GM12878 (cell line): ENCODE data around the gene ADGRE2. TPM values are rescaled to one million over a fixed set of nuclear protein-coding genes. Genes with fewer than 3 reads are reported as not detected.

Source experiments
- ATAC-seq: fragments of 200-7000 bp; cut with Tn5 transposase; 3 replicates; pipeline ENCODE4 v1.9.1; 2020; ENCODE audit warnings: mild to moderate bottlenecking, moderate library complexity
- BruUV-seq: library from RNA; stranded (reverse); fragments of 400-500 nt; replicated peaks from 2 replicates; lab custom pipeline; 2021; lab: Mats Ljungman, UMichigan
- CTCF ChIA-PET: fragments of 300-600 bp; sonication (Branson Sonifier 250); formaldehyde crosslinking; extraction: SDS; loops from one replicate; lab custom pipeline; 2021; ENCODE audit warnings: inconsistent platforms; lab: Yijun Ruan, JAX
- POLR2A ChIA-PET: fragments of 350-600 bp; formaldehyde crosslinking; extraction: SDS; loops from one replicate; lab custom pipeline; 2021; ENCODE audit warnings: inconsistent platforms; lab: Charles Lee
- RAD21 ChIA-PET: fragments of 300-600 bp; sonication (Branson Sonifier 250); formaldehyde crosslinking; loops from one replicate; lab custom pipeline; 2023; ENCODE audit warnings: antibody characterized with exemption; ENCODE audit not compliant: unreplicated experiment; lab: Charles Lee
- SMC1A ChIA-PET: fragments of 300-600 bp; sonication (Branson Sonifier 250); formaldehyde crosslinking; loops from one replicate; lab custom pipeline; 2023; ENCODE audit not compliant: unreplicated experiment, uncharacterized antibody; lab: Charles Lee
- DNase-seq: peaks from one replicate; pipeline ENCODE4 v3.0.0-alpha.2; 2011; ENCODE audit warnings: low read depth, low spot score
- FAIRE-seq: peaks from 3 replicates; lab custom pipeline; 2011; peaks lifted over from hg19 to GRCh38; lab: Jason Lieb, UNC
- H2AFZ ChIP-seq: 2 replicates; pipeline ENCODE4 v1.6.0; 2011; ENCODE audit warnings: low read depth, low read length, control low read depth; ENCODE audit not compliant: control insufficient read depth
- H3K27ac ChIP-seq: 2 replicates; pipeline ENCODE4 v1.5.1; 2011; ENCODE audit warnings: control low read depth; ENCODE audit not compliant: control insufficient read depth, insufficient read depth
- H3K27me3 ChIP-seq, 2 experiments: replicated peaks in 1 of 2; 2 replicates each; pipeline versions ENCODE4 v1.6.0 to v1.6.1; 2011; ENCODE audit warnings: low read length in 1 of 2; ENCODE audit not compliant: control insufficient read depth in 2 of 2, insufficient read depth in 2 of 2
- H3K36me3 ChIP-seq, 2 experiments: 2 replicates each; pipeline ENCODE4 v1.5.1; 2011; ENCODE audit warnings: low read length in 1 of 2; ENCODE audit not compliant: control insufficient read depth in 2 of 2, insufficient read depth in 2 of 2
- H3K4me1 ChIP-seq: 2 replicates; pipeline ENCODE4 v1.6.1; 2011; ENCODE audit warnings: mild to moderate bottlenecking, low read length, moderate library complexity, mixed read lengths; ENCODE audit not compliant: control insufficient read depth, insufficient read depth
- H3K4me2 ChIP-seq: 2 replicates; pipeline ENCODE4 v1.6.0; 2011; ENCODE audit warnings: control low read depth; ENCODE audit not compliant: control insufficient read depth, insufficient read depth
- H3K4me3 ChIP-seq: fragments of 200-600 bp; sonication (generic); 2 replicates; pipeline ENCODE4 v1.5.1; 2016
- H3K79me2 ChIP-seq: 2 replicates; pipeline ENCODE4 v1.6.0; 2011; ENCODE audit warnings: low read length; ENCODE audit not compliant: control insufficient read depth, insufficient read depth
- H3K9ac ChIP-seq: 2 replicates; pipeline ENCODE4 v1.8.0; 2011; ENCODE audit warnings: low read length, control low read depth, mixed read lengths; ENCODE audit not compliant: control insufficient read depth, insufficient read depth
- H3K9me3 ChIP-seq: replicated peaks from 3 replicates; pipeline ENCODE4 v1.5.1; 2011; ENCODE audit warnings: mild to moderate bottlenecking, low read length; ENCODE audit not compliant: control insufficient read depth, insufficient read depth
- H4K20me1 ChIP-seq: 2 replicates; pipeline ENCODE4 v1.6.0; 2011; ENCODE audit not compliant: control insufficient read depth, insufficient read depth
- BACH1 ChIP-seq: fragments of 450-650 bp; IDR thresholded peaks from 2 replicates; pipeline ENCODE4 v1.6.1; 2017; ENCODE audit warnings: mild to moderate bottlenecking, borderline replicate concordance
- CHD1 ChIP-seq: IDR thresholded peaks from 2 replicates; pipeline ENCODE4 v1.6.1; 2012; ENCODE audit warnings: low read depth, low read length, improper control_type of control experiment
- CTCF ChIP-seq, 3 experiments: IDR thresholded peaks in 2 of 3; conservative IDR thresholded peaks in 1 of 3; 2 replicates each; pipeline ENCODE4 v1.5.1; 2011; ENCODE audit warnings: low read depth in 3 of 3, low read length in 3 of 3, mild to moderate bottlenecking in 3 of 3, control low read depth in 2 of 3, moderate library complexity in 2 of 3, inconsistent platforms in 1 of 3, mixed read lengths in 1 of 3; ENCODE audit not compliant: control insufficient read depth in 2 of 3, insufficient read depth in 1 of 3; ENCODE audit errors: extremely low read depth in 1 of 3
- DPF2 ChIP-seq: fragments of 450-650 bp; IDR thresholded peaks from 2 replicates; pipeline ENCODE4 v1.6.1; 2017; ENCODE audit warnings: mild to moderate bottlenecking
- EGR1 ChIP-seq, 2 experiments: IDR thresholded peaks; 1 replicate in 1 of 2; 2 replicates in 1 of 2; pipeline ENCODE4 v1.6.1; 2011 to 2012; ENCODE audit warnings: low read depth in 2 of 2, low read length in 2 of 2, borderline replicate concordance in 1 of 2, mild to moderate bottlenecking in 1 of 2, moderate library complexity in 1 of 2
- HCFC1 ChIP-seq: fragments of 150-350 bp; IDR thresholded peaks from 2 replicates; pipeline ENCODE4 v1.6.1; 2014; ENCODE audit warnings: low read length
- HDGF ChIP-seq: fragments of 450-650 bp; IDR thresholded peaks from 2 replicates; pipeline ENCODE4 v1.6.1; 2016; ENCODE audit warnings: antibody characterized with exemption
- HSF1 ChIP-seq: fragments of 150-350 bp; IDR thresholded peaks from 2 replicates; pipeline ENCODE4 v1.6.1; 2014; ENCODE audit warnings: mild to moderate bottlenecking, low read depth, low read length
- IRF4 ChIP-seq: IDR thresholded peaks from 2 replicates; pipeline ENCODE4 v1.6.1; 2011; ENCODE audit warnings: low read depth, low read length
- JUND ChIP-seq: IDR thresholded peaks from 2 replicates; pipeline ENCODE4 v1.6.1; 2012; ENCODE audit warnings: low read depth, mild to moderate bottlenecking, low read length, improper control_type of control experiment, moderate library complexity
- RELA ChIP-seq: fragments of 450-650 bp; IDR thresholded peaks from 2 replicates; pipeline ENCODE4 v1.8.0; 2014; ENCODE audit warnings: borderline replicate concordance; ENCODE audit not compliant: partially characterized antibody
- SPI1 ChIP-seq: IDR thresholded peaks from 2 replicates; pipeline ENCODE4 v1.6.1; 2011; ENCODE audit warnings: low read depth, mild to moderate bottlenecking, low read length, moderate library complexity, borderline replicate concordance; ENCODE audit not compliant: insufficient read depth
- TARDBP ChIP-seq: IDR thresholded peaks from 2 replicates; pipeline ENCODE4 v1.6.1; 2016; ENCODE audit warnings: borderline replicate concordance
- USF2 ChIP-seq: IDR thresholded peaks from 2 replicates; pipeline ENCODE4 v1.6.1; 2011; ENCODE audit warnings: low read depth, low read length, improper control_type of control experiment, borderline replicate concordance
- ZNF592 ChIP-seq: fragments of 450-650 bp; IDR thresholded peaks from 2 replicates; pipeline ENCODE4 v1.6.1; 2017; ENCODE audit warnings: mild to moderate bottlenecking, moderate library complexity
- WGBS: methylation state at CpG from one replicate; pipeline ENCODE4 v1.1.6; 2016; ENCODE audit warnings: low lambda C conversion rate; ENCODE audit not compliant: insufficient replicate concordance, insufficient coverage; ENCODE audit errors: missing lambda C conversion rate; 5-methylcytosine and 5-hydroxymethylcytosine counted together
- in situ Hi-C: fragments of 300-500 bp; cut with MboI; formaldehyde crosslinking; loops from 9 replicates; pipeline ENCODE4 v1.14.3; 2018; ENCODE audit warnings: mixed read lengths
- intact Hi-C: fragments of 100-400 bp; cut with micrococcal nuclease; formaldehyde crosslinking; loops from one replicate; pipeline ENCODE4 v1.14.2; 2022; ENCODE audit not compliant: unreplicated experiment
- polyA plus RNA-seq, 11 experiments: library from polyadenylated mRNA; depleted of rRNA in 4 of 11; unstranded in 6 of 11; stranded (reverse) in 5 of 11; fragments of >200 nt; fragmentation: Nextera tagmentation in 4 of 11; fragmentation: Illumina TruSeq in 1 of 11; extraction: Ambion mirVana in 4 of 11; extraction: Trizol in 1 of 11; gene quantifications; 1 replicate in 1 of 11; 2 replicates in 10 of 11; pipeline versions ENCODE4 v1.2.1 to v1.2.3, GENCODE V29; 2011 to 2016; ENCODE audit warnings: inconsistent platforms in 2 of 11, missing spikeins in 2 of 11, low read depth in 1 of 11
- total RNA-seq, 4 experiments: library from RNA; depleted of rRNA in 3 of 4; stranded (reverse); fragments of >200 nt in 3 of 4; fragmentation: Illumina TruSeq in 1 of 4; extraction: Trizol in 1 of 4; gene quantifications; 2 replicates each; pipeline versions ENCODE4 v1.2.1 to v1.2.3, GENCODE V29; 2013 to 2021

The ADGRE2 gene
- total and polyA plus RNA-seq, 10 of the 15 experiments (the other 5 are each of a cell fraction or from before 2014, with no cell fraction given): 0.15 to 12.7 (median 4.6) TPM

- TF ChIP-seq JUND (no peak), TARDBP (no peak), HCFC1 (no peak)
Measured at GRCh38 chr19:14796021-14796420, 17.7 kb upstream of the ADGRE2 start (continued).

GRCh38 chr19:14795078-14795721 lies 16.8 kb upstream of the ADGRE2 start:
- no peak overlapping the region for H3K4me3 ChIP-seq
- no peak for FAIRE-seq
- ATAC-seq: no peak
- ChIA-PET RAD21 (no interaction called here), POLR2A (no interaction called here), SMC1A (no interaction called here), CTCF (no interaction called here)
- H2AFZ ChIP-seq: no peak overlapping the region
- 53% methylated on average over 5 of the region's 5 CpGs for WGBS
- intact Hi-C loops (no loop called here), in situ Hi-C loops (no loop called here)
- no TSS peak for BruUV-seq
- no peak overlapping the region for H3K9ac ChIP-seq
- H3K27ac ChIP-seq: no peak overlapping the region
- H3K4me1 ChIP-seq: no peaks in the 10 kb centered on the region
- no peaks in the 10 kb centered on the region; a peak in 1 of 4 replicates for H3K27me3 ChIP-seq
- no peak for DNase-seq
- H3K9me3 ChIP-seq: no peaks in the 10 kb centered on the region
- no peaks in the 10 kb centered on the region for H4K20me1 ChIP-seq
- no peaks in the 10 kb centered on the region for H3K36me3 ChIP-seq
- no peak overlapping the region for H3K4me2 ChIP-seq
- H3K79me2 ChIP-seq: no peaks in the 10 kb centered on the region
- TF ChIP-seq HDGF (no peak), CTCF (IDR thresholded peaks at IDR 0.05 in 2 of 3, conservative IDR thresholded peaks at IDR 0.05 in 1 of 3; ENCODE audit: control insufficient read depth in 2 of 3, extremely low read depth in 1 of 3, insufficient read depth in 1 of 3, low read depth in 3 of 3, low read length in 3 of 3) (no peak), RELA (no peak), DPF2 (no peak), CHD1 (no peak), SPI1 (no peak), EGR1 (IDR thresholded peaks at IDR 0.05; ENCODE audit: borderline replicate concordance in 1 of 2, low read depth in 2 of 2, low read length in 2 of 2) (no peak), BACH1 (no peak), HSF1 (no peak), IRF4 (no peak), ZNF592 (no peak), USF2 (no peak)
